GM18526 (cell line): ENCODE data around the gene CRYBG2.

Source experiments
- POLR2A ChIP-seq: IDR thresholded peaks from 3 replicates; pipeline ENCODE4 v1.6.1; 2011; ENCODE audit not compliant: insufficient read length; ENCODE audit errors: extremely low read depth

CRYBG2 gene

GRCh38 chr1:26353976-26354820 lies at the start of gene CRYBG2:
Gene CRYBG2 (minus strand): TSS chr1:26354130. CDS start chr1:26346657, 7,473 bp downstream.
- TF ChIP-seq POLR2A, result no peak

- TF ChIP-seq POLR2A, result no peak
Measured at GRCh38 chr1:26403656-26404055, 49.7 kb upstream of the CRYBG2 start.

GRCh38 chr1:26401891-26402290 lies 48.0 kb upstream of the CRYBG2 start:
- TF ChIP-seq POLR2A, result no peak

GRCh38 chr1:26399034-26399433 lies 45.1 kb upstream of the CRYBG2 start:
- TF ChIP-seq POLR2A, result no peak

GRCh38 chr1:26395754-26396153 lies 41.8 kb upstream of the CRYBG2 start:
- no peak for TF ChIP-seq POLR2A

DNA sequence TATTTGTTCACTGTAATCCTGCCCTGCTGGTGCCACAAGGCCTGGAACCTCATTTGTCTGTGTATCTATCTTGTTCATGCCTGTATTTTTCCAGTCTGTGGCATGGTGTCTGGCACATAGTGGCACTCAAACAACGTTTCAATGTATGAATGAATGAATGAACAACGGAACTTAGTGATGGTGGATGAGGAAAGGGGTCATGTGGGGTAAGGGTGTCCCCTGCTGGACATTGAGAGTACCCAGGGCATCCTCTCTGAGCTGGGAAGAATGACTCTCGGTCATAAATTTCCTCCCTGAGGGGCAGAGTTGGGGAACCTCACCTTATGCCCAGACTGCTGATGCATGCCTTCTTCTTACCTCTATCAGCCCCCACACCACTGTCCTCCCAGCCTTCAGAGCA lies 37.5 kb upstream of the CRYBG2 start:
- no peak for TF ChIP-seq POLR2A

- TF ChIP-seq POLR2A, result no peak
Measured at GRCh38 chr1:26389604-26390247, 35.8 kb upstream of the CRYBG2 start.

DNA sequence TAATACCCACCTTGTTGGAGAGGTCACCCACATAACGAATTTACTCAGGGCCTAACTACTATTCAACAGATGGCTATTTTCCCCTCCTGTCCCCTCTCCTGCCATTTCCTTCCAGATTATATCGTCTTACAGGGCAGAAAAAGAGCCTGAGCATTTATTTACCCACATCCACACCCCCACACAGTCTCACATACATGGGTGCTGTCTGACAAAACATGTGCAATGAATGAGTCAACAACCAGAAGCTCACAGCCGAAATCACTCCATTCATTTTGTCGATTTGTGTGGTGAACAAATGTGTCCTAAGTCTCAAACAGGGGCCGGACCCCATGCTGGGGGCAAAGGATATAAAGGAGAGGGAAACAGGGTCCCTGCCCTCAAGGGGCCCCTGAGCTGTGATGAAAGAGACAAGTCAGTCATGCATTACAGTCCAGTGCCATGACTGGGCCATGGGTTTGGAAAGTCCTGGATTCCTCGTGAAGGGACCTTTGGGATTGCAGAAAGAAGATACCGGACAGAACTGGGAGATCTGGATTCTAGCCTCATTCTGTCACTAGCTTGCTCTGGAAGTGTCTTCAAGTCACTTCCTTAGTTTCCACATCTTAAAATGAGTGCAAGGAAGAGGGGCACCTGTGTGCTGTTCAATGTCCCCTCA lies 35.0 kb upstream of the CRYBG2 start:
- no peak for TF ChIP-seq POLR2A

DNA sequence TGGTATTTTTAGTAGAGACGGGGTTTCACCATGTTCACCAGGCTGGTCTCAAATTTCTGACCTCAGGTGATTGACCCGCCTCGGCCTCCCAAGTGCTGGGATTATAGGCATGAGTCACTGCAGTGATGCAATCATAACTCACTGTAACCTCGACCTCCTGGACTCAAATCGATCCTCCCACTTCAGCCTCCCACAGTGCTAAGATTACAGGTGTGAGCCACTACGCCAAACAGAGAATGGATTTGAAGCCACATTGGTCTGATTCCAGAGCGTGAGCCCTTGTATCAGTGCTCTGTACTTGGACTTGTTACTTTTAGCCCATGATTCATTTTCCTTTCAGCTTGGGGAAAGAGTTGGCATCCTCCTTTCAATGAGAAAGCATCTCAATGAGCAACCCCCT lies 33.5 kb upstream of the CRYBG2 start:
- TF ChIP-seq POLR2A, result no peak

- TF ChIP-seq POLR2A, result no peak
Measured at GRCh38 chr1:26384076-26384475, 30.1 kb upstream of the CRYBG2 start.

DNA sequence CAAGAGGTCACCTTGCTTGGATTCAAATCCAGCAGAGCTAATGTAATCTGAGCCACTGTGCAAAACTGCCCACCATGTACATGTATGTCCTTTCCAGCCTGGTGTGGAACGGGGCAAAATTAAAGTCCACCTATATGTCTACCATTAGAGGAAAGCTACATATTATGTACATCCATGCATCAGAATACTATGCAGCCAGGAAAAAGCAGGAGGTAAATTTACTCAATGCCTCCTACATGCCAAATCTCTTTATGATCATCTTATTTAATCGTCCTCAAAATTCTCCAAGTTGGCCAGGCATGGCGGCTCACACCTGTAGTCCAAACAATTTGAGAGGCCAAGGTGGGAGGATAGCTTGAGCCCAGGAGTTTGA lies 24.9 kb upstream of the CRYBG2 start:
- no peak for TF ChIP-seq POLR2A

GRCh38 chr1:26378088-26378878 lies 24.4 kb upstream of the CRYBG2 start:
- TF ChIP-seq POLR2A, result no peak

- TF ChIP-seq POLR2A, result no peak
Measured at GRCh38 chr1:26376050-26376449, 22.1 kb upstream of the CRYBG2 start.

GRCh38 chr1:26375081-26375480 lies 21.2 kb upstream of the CRYBG2 start:
- no peak for TF ChIP-seq POLR2A

DNA sequence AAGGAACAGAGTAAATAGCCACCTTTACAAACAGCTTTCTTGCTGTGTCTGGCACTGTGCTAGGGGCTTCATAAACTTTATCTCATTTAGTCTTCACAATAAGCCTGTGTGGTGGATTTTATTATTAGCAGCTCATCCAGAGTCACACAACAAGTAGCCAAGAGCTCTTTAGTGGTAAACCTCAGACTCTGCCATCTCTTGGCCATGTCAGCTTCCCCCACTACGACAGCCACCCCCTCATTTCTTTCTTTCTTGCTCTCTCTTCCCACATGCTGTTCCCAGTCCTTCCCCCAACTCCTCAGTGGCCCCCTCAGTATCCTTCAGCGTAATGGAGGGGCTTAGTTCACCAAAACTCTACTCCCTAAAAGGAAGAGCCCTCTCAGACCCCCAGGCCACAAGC lies 19.9 kb upstream of the CRYBG2 start:
- TF ChIP-seq POLR2A, result no peak
